HG02623 (cell line): ENCODE measurements around the gene RASSF8.
A peak's percentile ranks its signal among the peaks of the same experiment; 100 is the strongest.
"Not testable (repeated sequence)": the region's sequence is repeated elsewhere in the genome, so short reads cannot be mapped to it uniquely, and the experiment has no call there.

Experiments used
- ATAC-seq: cut with Tn5 transposase; IDR thresholded peaks from one replicate; pipeline ENCODE4 v1.9.1; 2021; ENCODE audit warnings: moderate library complexity; ENCODE audit not compliant: unreplicated experiment

The RASSF8 gene

DNA sequence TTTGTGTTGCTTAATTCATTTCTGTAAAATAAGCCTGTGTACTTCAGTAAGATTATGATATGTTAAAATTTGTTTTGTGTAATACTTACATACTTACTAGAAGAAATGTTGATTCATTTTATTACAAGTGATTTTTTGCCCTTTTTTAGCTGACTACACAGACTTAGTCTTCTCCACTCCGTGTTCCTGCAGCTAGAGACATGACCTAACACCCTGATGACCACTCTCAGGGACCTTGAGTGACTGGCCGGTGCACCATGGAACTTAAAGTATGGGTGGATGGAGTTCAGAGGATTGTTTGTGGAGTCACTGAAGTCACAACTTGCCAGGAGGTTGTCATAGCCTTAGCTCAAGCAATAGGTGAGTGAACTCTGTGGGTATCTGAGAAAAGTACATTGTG, 96.6 kb downstream of the RASSF8 start:
- no peak for ATAC-seq

DNA sequence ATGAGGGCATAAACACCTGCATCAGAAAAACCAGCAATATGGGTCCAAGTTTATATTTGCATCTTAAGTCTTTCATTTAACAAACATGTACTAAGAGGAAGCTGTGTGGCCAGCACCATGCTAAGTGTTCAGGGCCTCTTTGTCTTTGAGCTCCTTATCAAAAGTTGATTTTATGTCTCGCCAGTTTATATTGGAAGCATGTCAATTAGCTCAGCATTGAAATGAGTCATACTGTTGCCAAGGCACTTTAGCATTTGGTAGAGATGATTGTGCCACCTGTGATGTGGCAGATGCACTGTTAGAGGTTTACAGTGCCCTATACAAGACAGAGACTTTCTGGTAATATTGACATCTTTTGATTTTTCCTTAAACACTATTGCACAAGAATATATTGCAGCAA, 97.9 kb downstream of the RASSF8 start:
- ATAC-seq: no peak

DNA sequence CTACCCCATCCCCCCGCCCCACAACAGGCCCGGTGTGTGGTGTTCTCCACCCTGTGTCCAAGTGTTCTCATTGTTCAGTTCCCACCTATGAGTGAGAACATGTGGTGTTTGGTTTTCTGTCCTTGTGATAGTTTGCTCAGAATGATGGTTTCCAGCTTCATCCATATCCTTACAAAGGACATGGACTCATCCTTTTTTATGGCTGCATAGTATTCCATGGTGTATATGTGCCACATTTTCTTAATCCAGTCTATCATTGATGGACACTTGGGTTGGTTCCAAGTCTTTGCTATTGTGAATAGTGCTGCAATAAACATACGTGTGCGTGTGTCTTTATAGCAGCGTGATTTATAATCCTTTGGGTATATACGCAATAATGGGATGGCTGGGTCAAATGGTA, 98.8 kb downstream of the RASSF8 start:
- not testable (repeated sequence) for ATAC-seq

DNA sequence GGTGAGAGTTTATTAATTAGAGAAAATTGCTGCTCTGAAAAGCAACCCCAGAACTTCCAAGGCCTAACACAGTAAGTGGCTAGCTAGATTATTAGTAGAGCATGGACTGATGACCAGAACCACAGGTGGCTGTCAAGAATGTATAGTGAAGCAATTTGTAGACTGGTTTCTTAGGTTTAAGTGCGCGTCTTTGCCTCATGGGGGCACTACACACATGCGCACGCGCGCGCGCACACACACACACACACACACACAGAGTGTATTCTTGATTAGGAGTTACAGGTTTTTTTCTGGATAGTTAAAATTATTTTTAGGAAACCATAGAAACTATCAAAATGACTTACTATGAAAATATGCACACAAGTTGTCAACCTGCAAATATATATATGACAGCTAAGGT, 99.8 kb downstream of the RASSF8 start:
- ATAC-seq: no peak

DNA sequence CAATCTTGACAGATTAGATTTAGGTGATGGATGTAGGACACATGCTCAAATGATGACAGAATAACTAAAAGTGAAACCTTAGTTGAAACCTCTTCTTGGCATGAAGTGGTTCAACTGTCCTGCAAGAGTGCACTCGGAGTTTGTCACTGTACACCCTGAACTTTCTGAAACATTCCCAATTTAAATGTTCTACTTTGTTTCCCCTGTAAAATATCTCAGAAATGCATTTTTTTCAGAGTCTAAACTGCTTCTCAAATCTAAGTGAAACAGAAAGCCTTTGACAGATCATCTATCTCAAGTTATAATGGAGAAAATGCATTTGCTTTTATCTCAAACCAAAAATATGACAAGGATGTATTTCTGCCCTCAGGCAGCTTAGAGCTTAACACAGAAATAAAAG, 100.3 kb downstream of the RASSF8 start:
- ATAC-seq: no peak

DNA sequence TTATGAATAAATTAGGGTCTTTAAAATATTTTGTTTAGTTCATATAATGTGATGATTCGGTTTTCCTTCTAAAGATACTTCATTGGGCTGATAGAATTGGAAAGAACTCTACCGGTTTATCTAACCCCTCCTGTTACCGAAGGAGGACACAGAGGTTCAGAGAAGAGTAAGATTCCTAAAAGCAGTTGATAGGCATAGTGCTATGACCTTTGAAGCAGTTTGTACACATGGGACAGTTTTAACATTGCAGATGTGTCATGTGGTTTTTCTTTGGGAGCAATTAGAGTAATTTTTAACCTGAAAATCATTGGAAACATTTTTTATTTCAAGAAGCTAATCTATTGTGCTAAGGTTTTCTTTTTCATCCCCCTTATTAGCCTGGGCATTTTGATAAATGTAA, 103.5 kb downstream of the RASSF8 start:
- no peak for ATAC-seq

DNA sequence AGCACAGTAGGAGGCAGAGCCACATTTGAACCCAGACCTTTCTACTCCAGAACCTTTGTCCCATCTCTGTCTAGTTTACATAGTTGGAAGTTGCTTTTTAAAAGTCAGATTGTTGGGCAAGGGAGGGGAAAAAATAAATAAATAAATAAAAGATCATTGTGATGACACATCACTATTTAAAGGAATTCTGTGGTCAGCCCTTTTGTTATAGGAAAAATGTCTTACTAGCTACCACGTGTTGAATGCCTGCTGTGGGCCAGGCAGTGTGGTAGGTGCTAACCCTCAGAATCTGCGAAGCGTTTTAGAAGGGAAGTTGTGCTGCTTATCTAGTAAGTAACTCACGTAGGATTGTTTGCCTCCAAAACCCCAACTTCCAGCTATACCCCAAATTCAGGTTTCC, 104.1 kb downstream of the RASSF8 start:
- no peak for ATAC-seq

DNA sequence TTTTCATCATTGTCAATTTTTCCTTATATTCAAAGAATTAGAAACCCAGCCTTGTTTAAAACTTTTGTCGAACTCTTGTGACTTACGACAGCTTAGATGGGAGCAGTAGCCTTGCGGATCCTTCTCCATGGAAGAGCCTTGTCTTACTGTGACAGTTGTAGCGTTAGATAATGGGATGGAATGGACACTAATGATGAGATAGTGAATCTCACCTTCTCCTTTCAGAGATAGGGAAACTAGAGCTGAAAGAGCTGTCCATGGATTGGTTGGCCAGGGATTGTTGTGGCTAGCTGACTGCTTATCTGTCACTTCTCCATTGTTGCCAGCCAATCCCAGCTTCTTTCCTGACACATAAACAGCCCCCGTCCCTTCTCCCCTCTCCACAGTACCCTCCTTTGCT, 107.0 kb downstream of the RASSF8 start:
- no peak for ATAC-seq

DNA sequence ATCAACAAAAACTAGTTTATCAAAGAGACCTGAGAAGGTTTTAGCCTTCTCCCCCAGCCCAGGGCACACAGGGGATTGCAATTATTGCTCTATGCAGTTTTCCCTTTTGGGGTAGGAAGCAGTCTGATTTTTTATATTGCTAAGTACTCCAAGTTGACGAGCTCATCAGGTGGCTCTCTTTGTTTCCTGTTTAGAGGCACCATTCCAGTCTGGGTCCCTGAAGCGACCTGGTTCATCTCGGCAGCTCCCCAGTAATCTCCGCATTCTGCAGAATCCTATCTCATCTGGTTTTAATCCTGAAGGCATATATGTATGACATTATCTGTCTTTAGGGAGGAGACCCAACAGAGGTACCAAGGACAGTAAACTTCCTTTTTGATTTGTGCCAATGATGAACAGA, 110.0 kb downstream of the RASSF8 start:
- ATAC-seq: no peak

DNA sequence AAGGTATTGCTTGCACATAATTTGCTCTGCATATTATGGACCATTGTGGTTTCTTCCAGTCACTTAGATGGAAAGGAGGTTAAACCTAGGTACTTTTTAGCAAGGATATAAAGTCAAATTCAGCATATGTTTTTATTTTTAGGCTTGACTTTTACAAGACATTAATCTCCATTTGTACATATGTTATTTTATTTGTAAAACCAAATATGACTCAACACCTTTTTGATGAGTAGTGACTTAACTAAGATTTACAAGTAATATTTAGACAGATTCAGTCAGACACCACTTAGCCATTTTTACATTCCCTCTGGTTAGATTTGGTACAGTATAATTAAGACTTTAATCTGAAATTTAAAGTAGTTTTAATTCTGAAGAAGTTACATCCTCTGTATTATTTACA, 111.3 kb downstream of the RASSF8 start:
- ATAC-seq: no peak

DNA sequence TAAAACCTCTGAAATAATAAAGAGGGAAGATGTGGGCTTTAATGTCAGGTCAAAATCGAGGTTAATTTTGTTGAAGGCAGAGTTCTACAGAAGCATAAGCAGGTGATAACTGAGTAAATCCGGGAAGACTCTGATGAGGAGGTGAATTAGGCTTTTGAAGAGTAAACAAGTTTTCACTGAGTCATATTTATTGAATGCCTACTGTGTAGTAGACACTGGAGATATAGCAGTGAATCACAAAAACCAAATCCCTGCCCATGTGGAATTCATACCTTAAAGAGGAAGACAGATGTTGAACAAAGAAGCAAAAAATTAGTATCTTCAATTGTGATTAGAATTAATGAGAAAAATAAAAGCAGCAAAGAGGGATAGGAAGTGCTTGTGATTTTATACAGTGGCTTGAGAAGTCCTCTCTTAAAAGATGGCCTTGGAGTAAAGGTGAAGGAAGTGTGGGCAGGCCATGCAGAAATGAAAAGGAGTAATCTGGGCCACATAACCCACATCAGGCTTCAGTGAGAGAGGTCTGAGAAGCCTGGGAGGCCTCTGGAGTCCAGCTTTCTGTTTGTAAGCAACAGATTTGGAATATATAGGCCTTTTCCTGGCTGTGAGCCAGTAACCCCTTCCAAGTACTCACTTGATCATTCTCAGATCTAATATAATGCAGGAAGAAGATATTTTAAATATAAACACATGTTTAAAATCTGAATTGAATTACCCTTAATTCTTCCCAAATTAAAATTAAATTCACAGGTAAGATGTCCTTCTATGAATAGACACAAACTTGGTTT, 119.6 kb downstream of the RASSF8 start:
- ATAC-seq: no peak

DNA sequence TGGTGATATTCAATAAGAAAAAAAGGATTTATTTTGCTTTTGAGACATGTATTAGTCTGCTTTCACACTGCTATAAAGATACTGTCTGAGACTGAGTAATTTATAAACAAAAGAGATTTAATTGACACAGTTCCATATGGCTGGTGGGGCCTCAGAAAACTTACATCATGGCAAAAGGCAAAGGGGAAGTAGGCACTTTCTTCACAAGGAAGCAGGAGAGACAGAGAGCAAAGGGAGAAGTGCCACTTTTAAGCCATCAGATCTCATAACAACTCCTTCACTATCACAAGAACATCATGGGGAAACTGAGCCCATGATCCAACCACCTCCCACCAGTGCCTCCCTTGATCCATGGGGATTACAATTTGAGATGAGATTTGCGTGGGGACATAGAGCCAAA, 122.4 kb downstream of the RASSF8 start:
- no peak for ATAC-seq

DNA sequence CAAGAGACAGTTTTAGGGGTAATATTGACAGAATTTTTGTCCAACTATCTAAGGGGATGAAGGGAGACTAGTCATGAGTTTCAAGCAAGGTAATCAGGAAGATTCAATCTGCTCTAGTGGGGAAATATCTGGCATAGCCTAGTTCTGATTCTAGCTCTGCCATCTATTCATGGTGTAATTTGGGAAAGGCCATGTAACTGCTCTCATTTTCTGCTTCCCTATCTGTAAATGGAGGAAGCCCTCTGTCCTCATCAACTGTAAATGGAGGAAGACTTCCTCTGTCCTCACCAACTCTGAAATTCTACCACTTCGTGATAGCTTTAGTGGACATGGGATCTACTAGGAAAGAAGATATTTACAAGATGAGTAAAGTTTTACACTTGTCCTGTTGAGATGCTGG, 128.5 kb downstream of the RASSF8 start:
- ATAC-seq: no peak

DNA sequence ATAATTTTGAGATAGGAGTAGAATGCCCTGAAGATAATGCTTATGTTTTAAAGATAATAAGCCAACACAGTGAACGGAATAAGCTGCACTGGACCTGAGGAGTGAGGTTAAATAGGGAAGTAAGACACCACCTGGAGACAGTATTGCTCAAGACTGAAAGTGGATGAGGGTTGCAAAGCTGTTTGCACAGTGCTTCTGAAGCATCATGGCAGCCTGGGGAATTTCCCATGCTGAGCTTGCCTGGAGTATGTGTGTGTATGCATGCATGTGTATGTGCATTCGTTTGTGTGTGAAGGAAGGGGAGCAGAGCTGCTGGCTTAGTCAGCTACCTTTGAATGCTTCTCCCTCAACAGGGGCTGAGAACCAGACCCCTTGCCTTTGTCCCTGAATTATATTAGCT, 130.5 kb downstream of the RASSF8 start:
- peak; percentile 99 for ATAC-seq

DNA sequence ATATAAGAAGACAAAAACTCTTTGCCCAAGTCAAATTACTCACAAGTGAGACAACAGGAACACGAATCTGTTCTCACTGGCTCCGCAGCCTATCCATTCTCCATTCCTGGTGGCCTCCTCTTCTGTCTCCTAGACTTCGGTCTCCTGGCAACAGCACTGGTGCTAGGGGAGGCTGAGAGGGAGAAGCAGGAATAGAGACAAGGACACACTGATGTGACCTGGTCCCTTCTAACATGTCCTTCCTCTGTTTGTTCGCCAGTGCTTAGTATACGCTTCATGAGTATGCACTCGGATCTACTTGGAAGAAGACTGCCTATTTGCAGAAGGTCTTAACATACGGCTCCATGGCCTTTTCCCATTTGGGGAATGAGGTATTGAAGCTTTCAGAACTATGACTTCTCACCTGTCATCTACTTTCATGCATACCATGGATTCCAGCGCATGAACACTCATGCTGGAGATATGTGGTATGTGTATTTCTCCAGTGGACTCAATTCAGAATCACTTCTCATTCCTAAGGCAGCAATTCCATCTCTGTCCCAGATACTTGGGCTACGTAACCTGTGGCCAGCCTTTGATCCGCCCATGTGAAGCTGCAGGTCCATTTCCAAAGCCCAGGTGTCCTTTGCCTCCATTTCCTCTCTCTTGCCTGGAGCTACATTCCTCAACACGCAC, 132.5 kb downstream of the RASSF8 start:
- ATAC-seq: no peak

DNA sequence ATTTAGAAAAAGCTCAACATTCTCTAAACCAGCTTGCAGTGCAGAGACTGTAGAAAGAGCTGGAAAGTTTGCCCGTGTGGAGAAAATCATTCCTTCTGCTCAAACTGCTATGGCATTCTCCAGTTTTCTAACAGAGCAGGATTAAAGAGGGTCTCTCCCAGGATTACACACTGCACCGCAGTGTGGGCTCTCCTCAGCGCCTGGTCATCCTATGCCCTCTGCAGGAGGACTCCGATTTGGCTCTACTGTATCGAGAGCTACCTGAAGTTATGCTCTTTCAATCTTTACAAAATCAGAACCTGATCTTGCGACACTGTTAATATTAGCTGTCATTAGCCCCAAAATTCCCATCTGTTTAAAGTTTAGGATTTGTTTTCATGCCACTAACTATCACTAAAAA, 133.3 kb downstream of the RASSF8 start:
- ATAC-seq: no peak

DNA sequence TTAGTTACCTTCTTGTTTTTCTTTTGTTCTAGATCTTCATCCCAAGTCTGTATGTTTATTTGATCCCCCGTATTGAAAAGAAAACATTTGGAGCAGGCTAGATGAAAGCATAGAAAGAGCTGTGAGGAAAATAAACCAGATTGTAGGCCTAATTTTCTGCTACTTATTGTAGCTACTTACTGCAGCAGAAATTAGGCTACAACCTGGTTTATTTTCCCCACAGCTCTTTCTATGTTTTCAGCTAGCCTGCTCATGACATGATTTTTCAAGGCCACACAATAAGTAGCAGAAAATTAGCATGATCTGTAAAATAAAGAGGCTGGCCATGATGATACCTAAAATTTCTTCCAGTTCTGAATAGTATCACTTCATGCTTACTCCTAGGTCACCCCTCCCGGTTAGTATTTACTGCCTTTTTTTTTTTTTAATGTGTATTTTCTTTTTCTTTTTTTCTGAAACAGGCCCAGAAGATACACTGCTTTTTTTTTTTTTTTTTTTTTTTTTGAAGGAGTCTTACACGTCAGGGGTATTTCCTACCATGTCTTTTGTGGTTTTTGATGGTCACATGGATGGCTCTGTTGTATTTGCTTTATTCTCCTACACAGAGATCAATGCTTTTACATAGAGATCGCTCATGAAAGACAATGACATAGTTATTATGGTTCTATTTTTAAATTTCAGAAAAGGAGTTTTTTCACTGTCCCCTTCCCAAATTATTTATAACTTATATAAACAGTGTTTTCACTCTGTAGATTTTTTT, 134.0 kb downstream of the RASSF8 start:
- no peak for ATAC-seq

DNA sequence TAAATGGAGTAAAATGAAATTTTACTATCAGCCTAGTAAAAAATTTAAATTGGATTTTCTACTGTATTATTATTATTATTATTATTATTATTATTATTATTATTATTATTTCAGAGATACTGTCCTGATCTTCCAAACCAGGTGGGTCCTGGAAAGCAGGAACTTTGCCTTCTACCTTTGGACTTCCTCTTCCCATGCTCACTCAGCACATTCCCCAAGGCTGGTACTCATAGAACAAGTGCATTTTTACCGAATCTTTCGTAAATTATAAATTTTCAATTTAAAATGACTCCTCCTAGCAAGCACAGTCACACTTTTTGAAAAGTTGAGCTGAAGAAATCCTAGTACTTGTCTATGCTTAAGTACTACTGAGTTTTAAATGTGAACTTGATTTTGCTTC, 136.7 kb downstream of the RASSF8 start:
- ATAC-seq: no peak

DNA sequence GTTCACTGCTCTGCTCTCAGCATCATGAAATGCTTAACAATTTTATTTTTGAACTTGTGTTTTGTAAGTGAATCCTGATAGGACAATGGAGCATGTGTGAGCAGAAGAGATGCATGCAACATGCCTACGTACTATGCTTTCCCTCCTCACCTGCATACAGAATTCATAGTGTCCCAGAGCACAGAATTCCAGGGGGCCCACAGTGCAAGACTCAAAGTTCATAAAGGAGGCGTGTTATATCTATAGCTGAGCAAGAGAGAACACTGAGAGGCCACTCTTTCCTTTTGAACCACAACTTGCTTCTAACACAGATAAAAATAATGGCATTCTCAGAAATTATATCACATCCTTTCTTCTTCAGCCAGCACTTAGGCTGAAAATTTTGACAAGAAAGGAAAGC, 137.6 kb downstream of the RASSF8 start:
- ATAC-seq: no peak

DNA sequence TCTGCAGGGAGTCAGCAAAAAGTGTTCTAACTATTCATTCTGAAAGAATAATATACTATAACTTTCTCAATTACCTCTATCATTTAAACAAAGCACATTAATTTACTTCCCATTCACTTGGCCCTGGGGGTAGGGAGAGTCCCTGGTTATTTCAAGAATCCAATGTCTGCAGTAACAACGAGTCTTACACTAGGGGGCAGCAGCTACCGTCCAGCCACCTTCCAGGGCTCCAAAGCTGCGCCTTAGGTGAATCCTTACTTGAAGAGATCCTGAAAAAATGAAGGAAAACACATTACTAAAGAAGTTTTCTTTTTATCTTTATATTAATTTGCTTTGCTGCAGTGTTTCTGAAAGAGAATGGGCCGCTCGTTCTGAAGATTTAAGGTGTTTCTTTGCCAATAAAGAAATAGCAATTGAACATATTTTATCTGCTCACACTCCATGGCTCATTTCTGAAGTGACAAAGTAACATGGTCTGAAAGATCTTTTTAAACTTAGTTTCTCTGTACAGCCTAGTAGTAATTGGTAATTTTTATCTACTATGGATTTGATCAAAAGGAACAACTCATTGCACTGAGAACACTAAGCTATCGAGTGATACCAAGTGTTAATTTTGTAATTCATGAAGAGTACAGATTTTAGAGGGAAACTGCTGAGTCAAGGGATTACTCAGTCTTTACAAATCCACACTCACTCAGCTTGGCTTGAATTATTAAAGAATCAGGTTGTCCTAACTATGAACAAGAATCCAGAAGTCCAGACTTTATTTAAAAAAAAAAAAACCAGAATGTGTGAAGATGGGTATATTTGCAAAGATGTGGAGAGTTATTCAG, 138.8 kb downstream of the RASSF8 start:
- peak; percentile 82 for ATAC-seq

DNA sequence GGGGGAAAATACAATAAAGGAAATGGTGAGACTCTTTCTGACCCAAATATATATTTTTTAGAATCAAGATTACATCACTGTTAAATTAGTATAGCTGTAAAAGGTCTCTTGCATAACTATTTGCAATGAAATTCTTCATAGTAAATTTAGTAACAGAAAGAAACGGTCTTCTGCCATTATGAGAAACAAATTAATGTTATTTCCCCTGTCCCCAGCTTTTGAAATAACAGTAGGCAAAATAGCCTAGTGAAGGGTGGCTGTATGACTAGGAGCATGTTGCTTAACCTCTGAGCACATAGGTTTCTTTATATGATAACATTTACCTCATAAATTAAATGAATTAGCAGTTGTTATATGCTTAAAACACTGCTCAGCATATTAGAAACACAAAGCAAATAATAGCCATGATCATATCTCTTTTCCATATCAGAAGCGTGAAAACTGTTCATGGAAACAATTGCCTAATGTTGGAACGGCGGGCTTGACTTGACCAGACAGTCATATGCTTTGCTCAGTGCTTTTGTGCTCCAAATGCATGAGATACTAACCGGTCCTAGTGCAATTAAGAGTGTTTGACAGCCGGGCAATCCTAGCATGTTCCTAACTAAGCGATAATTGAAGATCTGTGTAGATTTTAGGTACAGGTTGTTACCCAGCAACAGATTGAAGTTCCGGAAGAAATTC, 142.3 kb downstream of the RASSF8 start:
- ATAC-seq: no peak
